HCT116 (cell line): Measurements from ENCODE around the gene VPS4B.

Experiments used
- CTCF ChIP-seq, 3 experiments: fragments of 200-600 bp in 1 of 3; sonication (generic) in 1 of 3; IDR thresholded peaks in 2 of 3; conservative IDR thresholded peaks in 1 of 3; 2 replicates each; pipeline ENCODE4 v1.5.1; 2012 to 2017; ENCODE audit warnings: low read depth in 2 of 3, low read length in 2 of 3, antibody characterized with exemption in 1 of 3, borderline replicate concordance in 1 of 3, control low read depth in 1 of 3, mild to moderate bottlenecking in 1 of 3, mixed read lengths in 1 of 3, mixed run types in 1 of 3, moderate library complexity in 1 of 3; ENCODE audit not compliant: insufficient read depth in 1 of 3
- EGR1 ChIP-seq: IDR thresholded peaks from 2 replicates; pipeline ENCODE4 v1.6.1; 2012; ENCODE audit warnings: low read depth

DNA sequence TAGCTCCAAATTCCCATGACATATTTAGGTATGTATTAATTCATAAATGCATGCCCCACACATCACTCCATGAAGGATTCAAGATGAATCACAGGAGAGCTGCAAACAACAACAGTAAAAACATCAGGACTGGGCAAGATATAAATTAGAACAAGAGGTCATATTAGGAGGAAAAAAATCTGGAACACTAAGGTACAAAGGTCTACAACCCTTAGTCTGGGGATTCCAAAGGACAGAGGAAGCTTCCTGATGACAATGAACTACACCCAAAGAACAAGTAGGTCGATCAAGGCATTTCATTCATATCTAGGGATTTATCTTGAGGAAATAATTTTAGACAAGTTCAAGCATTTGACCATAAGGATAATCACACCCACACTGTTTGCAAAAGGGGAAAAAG lies 14.5 kb downstream of the VPS4B start:
- TF ChIP-seq CTCF (IDR thresholded peaks at IDR 0.05 in 2 of 3, conservative IDR thresholded peaks at IDR 0.05 in 1 of 3; ENCODE audit: borderline replicate concordance in 1 of 3, insufficient read depth in 1 of 3, low read depth in 2 of 3, low read length in 2 of 3) (no peak), EGR1 (no peak)
